NCI-H1930 (cell line): ENCODE measurements around the gene CDRT15L2.
"Not testable (repeated sequence)": the region's sequence is repeated elsewhere in the genome, so short reads cannot be mapped to it uniquely, and the experiment has no call there.

ENCODE experiments used
- DNase-seq, 2 experiments: peaks; one replicate each; lab custom pipeline; 2025; lab: John Stamatoyannopoulos, UW

Gene CDRT15L2

DNA sequence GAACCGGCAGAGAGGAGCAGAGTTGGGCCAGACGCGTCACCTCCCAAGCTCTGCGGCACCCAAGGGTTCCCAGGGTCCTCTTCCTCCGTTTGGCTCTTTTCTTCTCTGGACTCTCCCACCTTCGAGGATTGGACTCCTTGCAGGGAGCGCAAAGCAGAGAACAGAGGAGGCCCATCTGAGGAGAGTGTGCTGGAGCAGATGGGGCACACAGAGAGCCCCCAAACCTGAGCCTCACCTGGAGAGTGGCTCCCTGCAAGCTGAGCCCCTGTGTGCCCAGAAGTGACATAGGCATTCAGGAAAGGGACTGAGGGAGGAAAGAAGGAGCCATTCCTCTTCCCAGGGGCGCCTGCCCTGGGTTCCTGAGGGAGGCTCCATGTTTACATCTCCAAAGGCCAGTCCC, 6.3 kb upstream of the CDRT15L2 start:
- not testable (repeated sequence) for DNase-seq

DNA sequence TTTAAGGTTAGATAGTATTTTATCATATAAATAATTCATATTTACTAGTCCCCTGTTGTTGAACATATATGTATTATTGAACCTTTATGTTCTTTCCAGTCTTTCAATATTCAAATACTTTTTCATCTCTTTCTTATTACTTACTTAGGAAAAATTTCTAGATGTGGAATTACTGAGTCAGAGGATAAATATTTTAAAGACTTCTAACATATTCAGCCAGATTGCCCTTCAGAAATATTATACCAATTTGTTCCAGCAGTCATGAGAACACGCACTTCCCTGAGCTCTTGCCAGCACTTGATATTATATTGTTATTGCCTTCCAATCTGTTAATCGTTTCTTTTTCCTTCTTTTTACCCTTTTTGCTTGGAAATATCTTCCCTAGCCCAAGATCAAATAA, 4.5 kb upstream of the CDRT15L2 start:
- not testable (repeated sequence) for DNase-seq

DNA sequence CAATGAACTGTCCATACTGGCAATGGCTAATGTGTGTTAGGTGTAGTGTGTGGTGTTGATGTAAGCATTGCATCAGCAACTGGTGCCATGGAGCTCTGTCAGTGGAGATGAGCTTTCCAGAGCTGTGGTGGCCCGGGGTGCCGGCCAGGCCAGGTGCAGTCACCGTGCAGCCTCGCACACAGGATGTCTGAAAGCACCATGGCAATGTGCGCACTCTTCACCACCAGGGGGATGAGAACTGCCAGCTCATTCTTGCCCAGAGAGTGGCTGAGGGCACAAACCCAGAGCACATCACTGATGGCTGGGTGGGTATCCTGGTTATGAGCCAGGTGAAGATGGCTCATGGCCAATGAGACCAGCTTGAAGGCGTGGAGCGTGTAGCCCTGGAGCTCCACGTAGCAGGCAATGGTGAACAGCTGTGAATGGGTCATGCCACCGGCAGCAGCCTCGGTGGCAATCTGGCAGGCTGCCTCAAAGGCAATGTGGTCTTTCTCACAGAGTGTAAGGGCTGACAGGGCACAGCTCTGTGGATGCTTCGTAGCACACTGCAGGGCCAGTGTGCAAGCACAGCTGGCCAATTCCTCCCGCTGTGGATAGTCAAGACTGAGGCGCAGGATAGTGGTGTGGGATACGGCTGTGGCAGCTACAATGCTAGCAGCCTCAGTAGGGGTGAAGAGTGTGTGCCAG, 4.5 kb downstream of the CDRT15L2 start:
- DNase-seq = not testable (repeated sequence)

DNA sequence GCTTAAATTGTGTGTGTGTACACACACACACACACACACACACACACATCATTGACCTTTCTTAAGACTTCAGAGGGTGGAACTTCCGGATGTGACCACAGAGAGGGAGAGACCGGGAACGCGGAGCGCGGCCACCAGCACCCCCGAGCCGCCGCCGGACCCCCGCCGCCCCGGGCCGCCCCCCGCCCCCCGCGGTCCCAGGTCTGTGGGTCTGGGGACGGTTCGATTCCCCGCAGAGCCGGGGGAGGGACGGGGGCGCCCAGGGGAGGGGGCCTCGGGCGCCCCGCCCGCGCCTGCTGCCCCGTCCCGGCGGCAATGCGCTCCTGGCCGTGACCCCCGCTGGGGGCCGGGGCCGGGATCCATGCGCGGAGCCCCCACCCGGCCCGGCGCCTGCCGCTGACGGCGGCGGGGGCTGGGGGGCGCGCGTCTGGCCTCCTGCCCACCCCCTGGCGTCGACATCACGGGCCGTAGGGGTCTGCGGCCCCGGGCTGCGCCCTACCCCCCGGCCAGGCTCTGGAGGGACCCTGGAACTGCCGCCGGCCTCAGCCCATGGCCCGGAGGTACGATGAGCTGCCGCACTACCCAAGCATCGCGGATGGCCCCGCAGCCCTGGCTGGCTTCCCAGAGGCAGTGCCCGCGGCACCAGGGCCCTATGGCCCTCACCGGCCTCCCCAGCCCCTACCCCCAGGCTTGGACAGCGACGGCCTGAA, 9.4 kb downstream of the CDRT15L2 start:
- not testable (repeated sequence) for DNase-seq

DNA sequence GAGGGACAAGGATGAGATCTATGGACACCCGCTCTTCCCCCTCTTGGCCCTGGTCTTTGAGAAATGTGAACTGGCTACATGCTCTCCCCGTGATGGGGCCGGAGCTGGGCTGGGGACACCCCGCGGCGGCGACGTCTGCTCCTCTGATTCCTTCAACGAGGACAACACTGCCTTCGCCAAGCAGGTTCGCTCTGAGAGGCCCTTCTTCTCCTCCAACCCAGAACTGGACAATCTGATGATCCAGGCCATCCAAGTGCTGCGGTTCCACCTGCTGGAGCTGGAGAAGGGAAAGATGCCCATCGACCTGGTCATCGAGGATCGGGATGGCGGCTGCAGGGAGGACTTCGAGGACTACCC, 9.9 kb downstream of the CDRT15L2 start:
- not testable (repeated sequence) for DNase-seq

DNA sequence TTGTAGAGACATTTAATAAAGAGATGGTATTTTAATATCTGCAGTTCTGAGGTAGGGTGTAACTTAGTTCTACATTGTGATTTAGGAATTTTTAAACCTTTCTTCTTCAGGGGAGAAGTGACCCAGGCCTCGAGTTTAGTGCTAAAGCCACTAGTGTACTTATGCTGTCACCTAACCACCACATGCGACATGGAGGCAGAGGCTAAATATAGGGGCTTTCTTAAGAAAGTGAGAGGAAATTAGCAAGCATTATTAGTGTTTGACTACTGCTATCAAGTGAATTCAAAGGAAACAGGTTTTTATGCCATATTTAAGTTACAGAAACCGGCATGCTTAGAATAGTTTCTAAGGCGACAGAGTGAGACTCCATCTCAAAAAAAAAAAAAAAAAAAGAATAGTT, 11.5 kb downstream of the CDRT15L2 start:
- not testable (repeated sequence) for DNase-seq

DNA sequence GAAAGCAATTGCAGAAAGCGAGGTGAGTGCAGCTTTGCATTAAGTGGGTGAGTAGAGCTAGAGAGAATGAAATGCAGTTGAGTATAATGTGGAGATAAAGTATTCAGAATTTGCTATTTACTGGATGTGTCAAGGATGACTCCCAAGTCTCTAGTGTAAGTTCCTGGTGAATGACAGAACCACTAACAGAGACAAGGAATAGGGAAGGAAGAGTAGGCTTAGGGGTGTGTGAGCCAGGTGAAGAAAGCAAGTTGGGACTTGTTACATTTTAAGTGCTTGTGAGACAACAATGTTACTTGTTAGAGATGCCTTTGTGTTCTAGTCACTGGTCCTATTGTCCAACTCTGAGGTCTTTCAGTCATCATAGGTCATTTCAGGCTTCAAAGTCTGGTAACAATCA, 26.0 kb downstream of the CDRT15L2 start:
- DNase-seq = not testable (repeated sequence)

DNA sequence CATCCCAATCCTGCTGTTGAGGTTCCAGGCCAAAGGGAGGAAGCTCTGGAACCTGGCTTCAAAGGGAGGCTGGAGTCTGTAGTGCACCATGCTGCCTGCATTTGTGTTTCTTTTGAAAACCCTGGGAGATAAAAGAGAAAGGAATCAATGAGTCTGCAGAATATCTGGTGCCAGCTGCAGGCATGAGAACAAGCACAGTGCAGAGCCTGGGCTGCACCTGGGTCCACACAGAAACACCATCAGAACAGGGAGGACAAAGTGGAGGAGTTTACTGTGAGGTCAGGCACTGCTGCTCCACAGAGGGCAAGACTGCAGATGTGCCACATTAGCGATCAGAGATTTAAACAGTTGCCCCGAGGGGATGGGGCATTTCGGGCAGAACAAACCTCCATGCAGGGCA, 30.0 kb downstream of the CDRT15L2 start:
- DNase-seq = not testable (repeated sequence)

DNA sequence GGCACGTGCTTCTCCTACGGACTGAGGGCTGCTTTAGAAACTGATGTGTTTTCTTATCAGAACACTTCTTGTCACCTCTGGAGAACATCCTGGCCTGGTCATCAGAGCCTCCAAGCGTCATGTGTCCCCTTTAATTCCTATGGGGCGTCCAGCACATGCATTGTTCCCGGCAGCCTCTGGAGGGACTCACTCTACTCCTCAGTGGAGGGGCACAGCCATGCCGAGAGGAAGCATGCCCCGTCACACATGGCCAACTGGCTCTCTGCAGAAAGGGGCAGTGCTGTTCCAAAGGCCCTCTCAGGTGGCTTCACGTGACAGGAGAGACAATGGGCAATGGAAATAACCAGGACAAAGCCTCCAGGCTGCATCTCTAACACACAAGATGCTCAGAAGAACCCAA, 31.8 kb downstream of the CDRT15L2 start:
- no peak for DNase-seq

DNA sequence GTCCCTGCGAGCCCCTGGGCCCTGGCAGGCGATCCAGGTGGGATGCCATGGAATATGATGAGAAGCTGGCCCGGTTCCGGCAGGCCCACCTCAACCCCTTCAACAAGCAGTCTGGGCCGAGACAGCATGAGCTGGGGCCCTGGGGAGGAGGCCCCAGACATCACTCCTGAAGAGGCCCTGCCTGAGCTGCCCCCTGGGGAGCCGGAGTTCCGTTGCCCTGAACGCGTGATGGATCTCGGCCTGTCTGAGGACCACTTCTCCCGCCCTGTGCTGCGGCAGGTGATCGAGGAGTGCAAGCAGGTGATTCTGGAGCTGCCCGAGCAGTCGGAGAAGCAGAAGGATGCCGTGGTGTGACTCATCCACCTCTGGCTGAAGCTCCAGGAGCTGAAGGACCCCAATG, 33.1 kb downstream of the CDRT15L2 start:
- no peak for DNase-seq

DNA sequence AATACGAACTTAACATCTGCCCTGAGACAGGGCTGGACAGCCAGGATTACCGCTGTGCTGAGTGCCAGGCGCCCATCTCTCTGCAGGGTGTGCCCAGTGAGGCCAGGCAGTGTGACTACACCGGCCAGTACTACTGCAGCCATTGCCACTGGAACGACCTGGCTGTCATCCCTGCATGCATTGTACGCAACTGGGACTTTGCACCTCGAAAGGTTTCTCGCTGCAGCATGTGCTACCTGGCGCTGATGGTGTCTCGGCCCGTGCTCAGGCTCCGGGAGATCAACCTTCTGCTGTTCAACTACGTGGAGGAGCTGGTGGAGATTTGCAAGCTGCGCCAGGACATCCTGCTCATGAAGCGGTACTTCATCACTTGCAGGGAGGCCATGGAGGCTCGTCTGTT, 33.7 kb downstream of the CDRT15L2 start:
- no peak for DNase-seq

DNA sequence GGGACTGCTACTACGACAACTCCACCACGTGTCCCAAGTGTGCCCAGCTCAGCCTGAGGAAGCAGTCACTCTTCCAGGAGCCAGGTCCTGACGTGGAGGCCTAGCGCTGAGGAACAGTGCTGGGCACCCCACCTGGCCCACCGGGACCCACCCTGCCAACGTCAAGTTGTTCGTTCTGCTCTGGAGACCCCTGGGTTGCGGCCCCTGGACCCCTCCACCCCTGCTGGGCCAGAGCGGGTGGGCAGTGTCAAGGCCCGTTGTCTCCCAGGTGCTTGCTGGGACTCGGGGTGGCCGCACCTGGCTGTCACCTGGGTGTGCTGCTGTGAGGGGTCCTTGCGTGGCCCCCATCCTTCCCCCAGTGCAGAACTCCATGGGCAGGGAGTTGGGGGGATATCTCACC, 34.4 kb downstream of the CDRT15L2 start:
- DNase-seq = no peak

DNA sequence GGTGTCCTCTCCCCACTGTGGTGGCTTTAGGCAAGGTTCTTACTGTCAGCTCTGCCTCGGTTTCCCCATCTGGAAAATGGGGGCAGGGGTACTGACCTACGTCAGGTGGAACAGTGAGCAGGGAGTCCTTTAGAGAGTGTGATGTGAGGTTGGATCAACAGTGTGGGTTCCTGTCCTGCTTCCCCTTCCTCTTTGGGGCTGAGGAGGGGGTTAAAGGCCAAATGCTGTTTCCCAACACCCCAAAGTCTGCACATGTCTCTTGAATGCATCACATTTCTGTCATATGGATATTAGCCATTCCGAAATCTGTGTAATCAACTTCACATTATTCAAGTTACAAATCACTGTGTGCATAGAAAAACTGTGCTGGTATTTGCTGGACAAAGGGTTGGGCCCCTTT, 35.9 kb downstream of the CDRT15L2 start:
- DNase-seq = not testable (repeated sequence)
